Measurements from ENCODE around the gene AVP.
"Not testable (repeated sequence)": the region's sequence is repeated elsewhere in the genome, so short reads cannot be mapped to it uniquely, and the experiment has no call there.

Gene AVP

GRCh38 chr20:3084986-3085360 lies 449 bp upstream of the AVP start:
- no peak overlapping the region for H3K4me3 ChIP-seq (ENCODE audit: low read depth, low read length)

- H3K4me3 ChIP-seq (ENCODE audit: low read depth, low read length), result peak overlapping the region; percentile 8
Observed at GRCh38 chr20:3082955-3083952, 1.3 kb downstream of the AVP start.

DNA sequence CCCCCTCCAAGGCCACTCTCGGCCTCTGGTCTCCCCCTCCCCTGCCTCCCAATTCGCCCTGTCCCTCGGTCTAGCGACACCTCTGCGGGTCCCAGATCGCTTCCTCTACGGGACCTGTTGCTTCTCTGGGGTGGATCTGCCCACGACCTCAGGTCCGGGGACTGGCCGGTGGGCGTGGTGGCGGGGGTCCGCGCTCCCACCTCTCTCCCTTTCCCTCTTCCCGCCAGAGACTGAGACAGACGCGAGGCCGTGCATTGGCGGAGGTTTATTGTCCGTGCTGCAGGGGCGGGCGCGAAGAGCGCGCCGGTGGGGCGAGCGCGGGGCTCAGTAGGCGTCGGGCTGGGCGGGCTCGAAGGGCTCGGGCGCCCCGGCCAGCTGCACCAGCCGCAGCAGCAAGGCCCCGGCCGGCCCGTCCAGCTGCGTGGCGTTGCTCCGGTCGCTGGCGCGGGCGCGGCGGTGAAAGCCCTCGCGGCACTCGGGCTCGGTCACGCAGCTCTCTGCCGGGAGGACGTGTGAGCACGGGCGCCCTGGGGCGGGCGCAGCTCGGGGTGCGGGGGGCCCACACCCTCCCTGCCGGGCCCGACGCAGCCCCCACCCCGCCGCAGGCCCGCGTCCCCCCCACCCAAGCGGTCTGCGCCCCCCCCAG lies 2.1 kb downstream of the AVP start:
- H3K4me3 ChIP-seq (ENCODE audit: low read depth, low read length), result no peak overlapping the region

DNA sequence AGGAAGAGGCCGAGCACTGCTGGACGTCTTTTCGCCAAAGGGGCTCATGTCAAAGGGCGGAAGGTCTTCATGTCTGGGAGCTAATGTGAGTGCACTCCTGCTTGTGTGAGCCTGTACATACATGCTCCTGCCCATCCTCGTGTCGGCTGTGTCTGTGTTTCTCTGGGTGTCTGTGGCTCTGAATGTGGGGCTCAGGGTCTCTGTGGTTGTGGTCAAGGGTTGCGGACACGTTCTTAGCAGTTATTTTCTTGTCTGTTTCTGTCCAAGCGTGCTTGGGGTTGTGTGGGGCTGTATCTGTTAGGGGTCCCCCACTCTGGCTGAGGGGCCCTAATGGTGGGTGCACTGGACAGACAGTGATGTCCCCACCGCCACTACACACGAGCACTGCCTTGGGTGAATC lies 2.9 kb downstream of the AVP start:
- H3K4me3 ChIP-seq (ENCODE audit: low read depth, low read length), result no peak overlapping the region

GRCh38 chr20:3080939-3081388 lies 3.6 kb downstream of the AVP start:
- no peak overlapping the region for H3K4me3 ChIP-seq (ENCODE audit: low read depth, low read length)

GRCh38 chr20:3077618-3078134 lies 6.8 kb downstream of the AVP start:
- H3K4me3 ChIP-seq (ENCODE audit: low read depth, low read length), result no peak overlapping the region

DNA sequence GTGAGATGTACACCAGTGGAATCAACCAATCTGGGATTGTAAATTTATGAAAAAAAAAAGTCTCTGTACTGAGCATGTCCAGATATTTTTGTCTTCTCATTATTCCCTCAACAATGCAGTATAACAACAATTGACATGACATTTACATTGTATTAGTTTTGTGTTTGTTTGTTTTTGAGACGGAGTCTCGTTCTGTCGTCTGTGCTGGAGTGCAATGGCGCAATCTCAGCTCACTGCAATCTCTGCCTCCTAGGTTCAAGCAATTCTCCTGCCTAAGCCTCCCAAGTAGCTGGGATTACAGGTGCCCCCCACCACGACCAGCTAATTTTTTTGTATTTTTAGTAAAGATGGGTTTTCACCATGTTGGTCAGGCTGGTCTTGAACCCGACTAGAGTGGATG lies 9.2 kb downstream of the AVP start:
- not testable (repeated sequence) for H3K4me3 ChIP-seq (ENCODE audit: low read depth, low read length)

GRCh38 chr20:3074812-3075211 lies 9.7 kb downstream of the AVP start:
- no peak overlapping the region for H3K4me3 ChIP-seq (ENCODE audit: low read depth, low read length)

DNA sequence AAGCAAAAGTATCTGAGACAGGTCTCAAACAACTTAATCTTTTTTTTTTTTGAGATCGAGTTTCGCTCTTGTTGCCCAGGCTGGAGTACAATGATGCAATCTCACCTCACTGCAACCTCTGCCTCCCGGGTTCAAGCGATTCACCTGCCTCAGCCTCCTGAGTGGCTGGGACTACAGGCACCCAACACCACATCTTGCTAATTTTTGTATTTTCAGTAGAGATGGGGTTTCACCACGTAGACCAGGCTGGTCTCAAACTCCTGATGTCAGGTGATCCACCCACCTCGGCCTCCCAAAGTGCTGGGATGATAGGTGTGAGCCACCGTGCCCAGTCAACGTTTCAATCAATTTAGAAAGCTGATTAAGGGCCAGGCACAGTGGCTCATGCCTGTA lies 11.3 kb downstream of the AVP start:
- not testable (repeated sequence) for H3K4me3 ChIP-seq (ENCODE audit: low read depth, low read length)

DNA sequence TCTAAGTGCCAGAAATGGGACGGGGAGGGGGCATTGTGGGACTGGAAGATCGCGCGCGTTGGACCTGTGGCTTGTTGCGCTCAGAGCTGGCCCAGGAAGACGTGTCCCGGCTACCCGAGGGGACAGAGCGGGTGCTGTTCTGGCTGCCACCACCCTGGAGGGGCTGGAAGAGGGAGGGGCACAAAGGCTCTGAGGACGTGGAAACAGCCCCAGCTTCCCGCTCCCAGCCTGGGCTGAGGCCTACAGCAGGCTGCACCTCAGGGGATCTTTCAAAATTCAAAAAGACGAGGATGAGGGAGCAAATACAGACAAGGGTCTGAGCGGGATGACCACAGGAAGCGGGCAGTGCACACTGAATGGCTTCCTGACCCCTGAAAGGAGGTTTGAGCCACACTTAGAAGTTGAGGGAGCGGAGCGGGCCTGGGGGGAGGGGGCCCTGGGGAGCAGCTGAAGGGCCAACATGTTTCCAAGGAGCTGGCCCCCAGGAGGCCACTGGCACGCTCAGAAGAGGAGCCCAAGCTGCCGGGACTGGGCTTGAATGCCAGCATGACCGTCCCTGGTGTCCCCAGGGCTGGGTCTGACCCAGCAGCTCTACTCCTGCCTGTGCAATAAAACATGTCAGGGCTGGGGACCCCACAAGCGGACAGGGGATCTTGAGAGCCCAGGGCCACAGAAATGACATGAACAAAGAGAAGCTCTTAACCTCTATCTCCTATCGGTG lies 11.8 kb downstream of the AVP start:
- H3K4me3 ChIP-seq (ENCODE audit: low read depth, low read length), result peak overlapping the region; percentile 4

DNA sequence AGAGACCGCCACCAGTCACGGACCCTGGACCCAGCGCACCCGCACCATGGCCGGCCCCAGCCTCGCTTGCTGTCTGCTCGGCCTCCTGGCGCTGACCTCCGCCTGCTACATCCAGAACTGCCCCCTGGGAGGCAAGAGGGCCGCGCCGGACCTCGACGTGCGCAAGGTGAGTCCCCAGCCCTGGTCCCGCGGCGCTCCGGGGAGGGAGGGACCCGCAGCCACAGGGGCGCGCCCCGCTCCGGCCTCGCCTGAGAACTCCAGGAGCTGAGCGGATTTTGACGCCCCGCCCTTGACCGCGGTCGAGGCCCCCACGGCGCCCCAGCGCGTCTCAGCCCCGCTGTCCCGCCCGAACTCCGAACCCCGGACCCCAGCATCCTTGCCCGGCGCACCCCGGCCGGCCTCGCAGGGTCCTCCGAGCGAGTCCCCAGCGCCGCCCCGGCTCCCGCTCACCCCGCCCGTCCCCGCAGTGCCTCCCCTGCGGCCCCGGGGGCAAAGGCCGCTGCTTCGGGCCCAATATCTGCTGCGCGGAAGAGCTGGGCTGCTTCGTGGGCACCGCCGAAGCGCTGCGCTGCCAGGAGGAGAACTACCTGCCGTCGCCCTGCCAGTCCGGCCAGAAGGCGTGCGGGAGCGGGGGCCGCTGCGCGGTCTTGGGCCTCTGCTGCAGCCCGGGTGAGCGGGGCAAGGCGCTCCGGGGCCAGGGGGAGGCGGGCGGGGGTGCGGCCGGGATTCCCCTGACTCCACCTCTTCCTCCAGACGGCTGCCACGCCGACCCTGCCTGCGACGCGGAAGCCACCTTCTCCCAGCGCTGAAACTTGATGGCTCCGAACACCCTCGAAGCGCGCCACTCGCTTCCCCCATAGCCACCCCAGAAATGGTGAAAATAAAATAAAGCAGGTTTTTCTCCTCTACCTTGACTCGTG lies 12.7 kb downstream of the AVP start, which contains the start of gene OXT:
Gene OXT, plus strand, starts transcription at position 11 of the 920 bp plus-strand sequence. Its CDS starts 36 bp downstream, at position 47.
- H3K4me3 ChIP-seq (ENCODE audit: low read depth, low read length), result peak within 1 kb of the TSS; percentile 13

GRCh38 chr20:3071266-3071609 lies 13.3 kb downstream of the AVP start:
- no peak overlapping the region for H3K4me3 ChIP-seq (ENCODE audit: low read depth, low read length)

GRCh38 chr20:3070725-3071124 lies 13.8 kb downstream of the AVP start:
- H3K4me3 ChIP-seq (ENCODE audit: low read depth, low read length), result no peak overlapping the region

- no peak overlapping the region for H3K4me3 ChIP-seq (ENCODE audit: low read depth, low read length)
Observed at GRCh38 chr20:3068986-3069900, 15.3 kb downstream of the AVP start.

DNA sequence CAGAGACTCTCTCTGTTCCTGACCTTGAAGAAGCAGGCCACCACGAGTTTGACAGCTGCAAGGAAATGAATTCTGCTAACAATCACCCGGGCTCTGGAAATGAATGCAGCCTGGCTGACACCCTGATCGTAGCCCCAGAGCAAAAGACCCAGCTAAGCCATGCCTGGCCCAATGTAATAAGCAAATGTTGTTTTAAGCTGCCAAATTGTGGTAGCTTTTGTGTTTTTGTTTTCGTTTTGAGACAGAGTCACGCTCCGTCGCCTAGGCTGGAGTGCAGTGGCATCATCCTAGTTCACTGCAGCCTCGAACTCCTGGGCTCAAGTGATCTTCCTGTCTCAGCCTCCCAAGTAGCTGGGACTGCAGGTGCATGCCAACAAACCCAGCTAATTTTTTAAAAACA lies 16.4 kb downstream of the AVP start:
- no peak overlapping the region for H3K4me3 ChIP-seq (ENCODE audit: low read depth, low read length)

GRCh38 chr20:3067139-3068014 lies 17.1 kb downstream of the AVP start:
- no peak overlapping the region for H3K4me3 ChIP-seq (ENCODE audit: low read depth, low read length)

DNA sequence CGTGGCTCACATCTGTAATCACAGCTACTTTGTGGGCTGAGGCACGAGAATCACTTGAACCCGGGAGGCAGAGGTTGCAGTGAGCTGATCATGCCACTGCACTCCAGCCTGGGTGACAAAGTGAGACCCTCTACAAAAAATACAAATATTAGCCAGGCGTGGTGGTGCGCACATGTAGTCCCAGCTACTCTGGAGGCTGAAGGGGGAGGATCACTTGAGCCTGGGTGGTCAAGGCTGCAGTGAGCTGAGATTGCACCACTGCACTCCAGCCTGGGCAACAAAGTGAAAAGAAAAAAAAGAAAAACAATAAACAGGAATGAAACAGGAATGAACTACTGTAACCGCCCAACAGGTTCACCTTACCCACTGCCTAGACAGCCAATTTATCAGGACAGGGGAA lies 20.4 kb downstream of the AVP start:
- H3K4me3 ChIP-seq (ENCODE audit: low read depth, low read length), result not testable (repeated sequence)

DNA sequence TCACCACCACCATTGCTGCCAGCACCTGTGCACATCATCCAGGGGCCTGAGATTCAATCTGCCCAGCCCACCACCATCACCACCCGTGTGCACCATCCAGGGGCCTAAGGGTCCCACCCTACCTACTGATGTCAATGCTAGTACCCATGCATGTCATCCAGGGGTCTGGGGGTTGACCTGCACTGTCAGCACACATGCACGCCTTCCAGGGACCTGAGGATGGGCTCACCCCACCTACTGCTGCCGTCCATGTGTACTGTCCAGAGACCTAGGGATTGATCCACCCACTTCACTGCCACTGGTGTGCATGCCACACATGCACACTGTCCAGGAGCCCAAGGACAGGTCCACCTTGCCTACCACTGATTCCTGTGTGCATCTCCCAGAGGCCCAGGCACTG lies 25.0 kb downstream of the AVP start:
- no peak overlapping the region for H3K4me3 ChIP-seq (ENCODE audit: low read depth, low read length)
